Activated naive CD4-positive, alpha-beta T cell (primary cell): ENCODE results near the gene ZNF175.

ENCODE experiments used
- DNase-seq, 4 experiments: peaks; one replicate each; lab custom pipeline; 2025; lab: John Stamatoyannopoulos, UW

The ZNF175 gene

DNA sequence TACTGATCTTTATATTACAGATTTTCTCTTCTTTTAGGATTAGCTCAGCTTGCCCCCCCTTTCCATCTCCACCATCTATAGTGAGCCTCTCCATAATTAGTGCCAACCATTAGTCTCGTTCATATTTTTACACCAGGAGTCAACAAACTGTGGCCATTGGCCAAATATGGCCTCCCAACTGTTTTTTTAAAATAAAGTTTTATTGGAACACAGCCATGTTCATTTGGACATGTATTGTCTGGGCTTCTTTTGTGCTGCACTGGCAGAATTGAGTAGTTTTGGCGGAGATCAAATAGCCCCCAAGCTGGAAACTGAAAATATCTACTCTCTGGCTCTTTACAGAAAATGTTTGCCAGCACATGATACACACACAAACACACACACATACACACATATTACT, 18.4 kb downstream of the ZNF175 start:
- DNase-seq: no peak

DNA sequence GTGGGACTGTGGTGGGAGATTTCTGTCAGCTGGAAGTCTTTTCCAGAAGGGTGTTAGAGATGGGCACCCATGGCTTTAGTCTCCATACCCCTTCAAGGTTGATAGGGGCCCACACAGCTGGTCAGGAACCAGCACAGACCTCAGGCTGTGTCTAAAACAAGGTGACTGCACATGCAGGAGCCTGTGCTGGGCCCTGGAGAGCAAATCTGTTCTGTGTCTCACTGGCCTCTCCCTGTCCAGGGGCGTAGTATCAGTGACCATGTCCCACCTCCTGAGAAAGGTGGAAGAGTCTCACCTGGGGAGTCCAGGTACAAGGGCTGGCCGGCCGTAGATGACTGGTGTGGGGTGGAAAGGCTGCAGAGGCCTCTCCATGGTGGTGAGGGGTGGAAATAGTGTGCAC, 19.4 kb downstream of the ZNF175 start:
- no peak for DNase-seq

DNA sequence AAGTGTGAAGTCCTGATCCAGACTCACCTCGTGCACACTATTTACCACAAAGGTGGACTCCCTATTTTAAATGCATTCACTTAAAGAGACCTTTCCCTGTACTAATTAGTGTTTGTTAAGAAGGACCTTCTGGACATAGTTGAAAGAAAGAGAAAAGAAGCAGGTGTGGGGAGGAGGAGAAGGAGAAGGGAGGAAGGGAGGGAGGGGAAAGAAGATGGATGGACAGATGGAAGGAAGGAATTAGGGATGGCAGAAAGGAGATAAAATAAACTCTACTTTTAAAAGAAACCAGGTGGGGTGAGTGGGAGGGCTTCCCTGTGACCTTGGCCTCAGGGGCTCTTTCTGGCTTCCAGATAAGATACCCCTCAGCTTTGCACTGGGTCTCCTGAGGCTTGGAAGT, 21.4 kb downstream of the ZNF175 start:
- DNase-seq: no peak

DNA sequence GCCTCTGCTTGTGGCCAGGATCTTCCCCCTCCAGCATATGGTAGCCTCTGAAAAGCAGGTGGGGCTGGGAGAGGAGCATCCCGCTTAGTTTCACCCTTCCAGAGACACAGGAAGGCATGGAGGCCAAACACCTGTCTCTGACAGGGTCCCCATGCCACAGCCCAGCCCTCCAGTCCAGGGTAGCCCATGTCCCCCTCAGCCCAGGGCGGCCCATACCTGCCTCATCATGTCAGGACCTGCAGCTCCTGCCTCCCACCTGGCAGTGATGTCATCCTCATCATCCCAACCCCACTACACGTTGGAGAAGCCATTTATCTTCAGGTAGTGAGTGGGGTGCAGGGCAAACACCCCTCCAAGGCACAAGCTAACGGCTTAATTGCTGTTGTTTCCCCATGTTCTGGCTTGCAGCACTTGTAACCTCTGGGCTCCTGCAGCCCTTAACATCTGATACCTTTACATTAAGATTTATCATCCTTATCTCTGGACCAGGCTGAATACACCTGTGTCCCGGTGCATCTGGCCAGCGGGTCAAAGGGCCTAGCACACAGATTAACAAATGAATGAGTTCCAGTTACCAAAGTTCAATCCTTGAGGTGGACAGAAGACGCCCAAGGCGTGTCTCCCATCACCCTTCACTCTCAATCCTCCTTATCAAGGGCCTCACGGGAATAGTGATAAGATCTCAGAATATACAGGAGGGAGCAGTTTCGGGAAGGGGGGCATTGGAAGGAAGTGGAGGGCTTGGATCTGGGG, 22.2 kb downstream of the ZNF175 start:
- no peak for DNase-seq

DNA sequence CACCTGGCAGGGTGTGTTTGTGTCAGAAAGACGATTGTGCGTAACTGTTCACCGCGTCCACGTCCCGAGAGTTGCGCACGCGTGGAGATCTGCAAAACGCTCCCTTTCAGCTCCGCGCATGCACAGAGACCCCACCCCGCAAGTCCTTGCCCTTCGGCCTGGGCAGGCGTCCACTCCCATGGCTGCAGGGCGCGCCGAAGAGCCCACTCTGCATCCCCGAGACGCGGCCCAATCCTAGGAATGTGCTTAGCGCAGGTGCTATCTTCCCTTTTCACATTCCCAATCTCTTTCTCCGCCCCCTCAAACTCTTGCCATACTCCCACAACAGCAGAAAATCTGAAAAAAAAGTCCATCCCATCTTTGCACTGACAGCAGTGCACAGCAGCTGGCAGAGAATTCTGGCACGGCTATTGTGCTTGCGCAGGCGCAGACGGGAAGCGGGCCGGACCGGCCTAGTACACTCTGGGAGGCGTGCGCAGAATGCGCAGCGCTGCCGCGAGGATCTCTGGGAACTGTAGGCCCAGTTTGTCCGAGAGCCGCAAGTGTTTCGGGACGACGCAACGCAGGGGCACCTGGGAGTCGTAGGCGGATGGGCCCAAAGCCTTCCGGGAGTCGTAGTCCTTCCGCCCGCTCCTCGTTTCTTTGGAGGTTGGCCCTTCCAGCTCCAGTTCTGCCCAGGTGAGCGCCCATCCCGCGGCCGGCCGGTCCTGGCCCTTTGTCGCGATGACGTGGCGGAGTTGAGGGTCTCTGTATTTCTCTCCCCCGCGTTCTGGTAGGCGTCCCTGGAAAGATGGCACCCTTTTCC, 23.1 kb downstream of the ZNF175 start:
- peak; percentile 86 to 93 (median 92) for DNase-seq

DNA sequence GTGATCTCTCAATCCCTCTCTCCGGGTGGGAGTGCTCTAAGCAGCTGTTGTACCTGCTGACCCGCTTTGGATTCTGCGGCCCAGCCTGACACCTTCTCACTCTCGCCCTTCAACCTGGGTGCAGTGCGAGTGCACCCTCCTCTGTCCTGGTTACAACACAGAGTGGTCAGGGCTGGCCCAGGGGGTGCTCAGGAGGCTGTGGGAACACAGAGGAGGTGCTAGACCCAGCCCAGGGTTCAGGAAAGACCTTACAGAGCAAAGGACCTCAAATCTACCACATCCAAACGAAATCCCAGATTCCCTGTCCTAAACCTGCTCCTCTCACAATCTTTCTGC, 23.7 kb downstream of the ZNF175 start:
- no peak for DNase-seq

DNA sequence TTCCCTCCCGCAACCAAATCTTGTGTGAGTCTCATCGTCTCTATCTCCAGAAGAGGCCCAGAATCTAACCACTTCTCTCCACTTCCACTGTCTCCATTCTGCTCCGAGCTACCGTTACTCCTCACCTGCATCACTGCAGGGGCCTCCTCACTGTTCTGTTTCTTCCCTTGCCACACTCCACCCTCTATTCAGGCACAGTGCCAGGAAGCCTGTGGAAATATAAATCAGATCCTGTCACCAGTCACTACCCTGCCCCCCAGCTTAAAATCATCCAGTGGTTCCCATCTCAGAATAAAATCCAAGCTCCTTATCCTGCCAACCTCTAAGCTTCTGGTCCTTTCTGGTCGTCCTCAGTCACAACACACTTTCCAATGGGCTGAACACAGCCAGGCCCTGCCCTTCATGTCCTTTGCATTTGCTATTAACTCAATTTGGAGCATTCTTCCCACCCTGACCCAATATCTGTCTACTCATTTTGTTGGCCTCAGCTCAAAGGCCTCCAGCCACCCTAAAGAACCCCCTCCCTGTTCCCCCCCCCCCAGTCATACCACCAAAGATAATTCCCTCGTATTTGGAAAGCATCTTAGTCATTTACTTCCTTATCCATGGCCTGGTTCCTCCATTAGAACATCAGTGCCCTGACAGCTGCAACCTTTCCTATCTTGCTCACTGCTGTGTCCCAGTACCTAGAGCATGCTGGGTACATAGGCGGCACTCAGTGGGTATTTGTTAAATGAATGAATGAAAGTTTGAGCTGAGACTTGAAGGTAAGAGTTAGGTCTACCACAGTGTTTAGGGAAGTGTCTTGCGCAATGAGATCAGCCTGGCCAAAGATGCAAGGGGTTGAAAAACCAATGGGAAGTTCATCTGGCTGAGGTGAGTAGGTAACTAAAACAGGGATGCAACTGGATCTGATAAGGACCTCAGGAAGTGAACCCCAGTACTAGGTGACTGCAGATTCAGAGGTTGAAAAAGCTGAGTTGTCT, 24.4 kb downstream of the ZNF175 start:
- DNase-seq: no peak

DNA sequence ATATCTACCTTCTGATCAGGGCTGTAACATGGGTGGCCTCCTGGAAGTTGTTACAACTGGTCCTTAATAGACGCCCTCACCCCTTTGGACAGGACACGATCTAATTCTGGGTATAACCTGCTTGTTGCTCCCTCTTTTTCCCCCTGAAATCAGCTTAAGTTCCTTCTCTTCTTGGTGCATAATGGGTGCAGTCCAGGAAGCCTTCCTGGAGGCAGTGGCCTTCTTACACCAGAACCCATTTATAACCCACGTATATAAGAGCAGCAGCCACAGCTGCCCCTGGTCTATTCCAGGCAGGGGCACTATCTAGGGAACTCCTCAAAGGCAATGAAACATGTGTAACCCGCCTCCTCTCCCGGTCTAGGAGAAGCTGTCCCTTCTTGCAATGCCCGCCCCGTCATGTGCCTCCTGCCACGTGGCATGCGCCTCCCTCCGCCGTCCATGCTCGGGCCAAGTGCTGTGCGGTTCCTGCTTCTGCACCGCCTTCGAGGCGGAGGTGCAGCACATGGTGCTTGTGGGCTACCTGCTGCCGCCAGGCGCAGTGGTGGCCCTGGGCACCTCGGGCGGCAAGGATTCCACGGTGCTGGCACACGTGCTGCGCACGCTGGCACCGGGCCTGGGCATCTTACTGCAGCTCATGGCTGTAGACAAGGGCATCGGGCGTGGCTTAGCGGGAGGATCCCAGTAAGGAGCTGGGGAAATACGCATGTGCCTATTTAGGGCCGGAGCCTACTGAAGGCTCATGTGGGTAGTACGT, 27.3 kb downstream of the ZNF175 start:
- no peak for DNase-seq

DNA sequence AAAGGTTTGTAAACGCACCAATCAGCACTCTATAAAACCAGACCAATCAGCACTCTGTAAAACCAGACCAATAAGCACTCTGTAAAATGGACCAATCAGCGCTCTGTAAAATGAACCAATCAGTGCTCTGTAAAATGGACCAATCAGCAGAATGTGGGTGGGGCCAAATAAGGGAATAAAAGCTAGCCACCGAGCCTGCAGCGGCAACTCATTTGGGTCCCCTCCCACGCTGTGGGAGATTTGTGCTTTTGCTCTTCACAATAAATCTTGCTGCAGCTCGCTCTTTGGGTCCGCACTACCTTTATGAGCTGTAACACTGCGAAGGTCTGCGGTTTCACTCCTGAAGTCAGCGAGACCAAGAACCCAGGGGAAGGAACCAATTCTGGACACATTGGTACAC, 28.0 kb downstream of the ZNF175 start:
- DNase-seq: no peak

DNA sequence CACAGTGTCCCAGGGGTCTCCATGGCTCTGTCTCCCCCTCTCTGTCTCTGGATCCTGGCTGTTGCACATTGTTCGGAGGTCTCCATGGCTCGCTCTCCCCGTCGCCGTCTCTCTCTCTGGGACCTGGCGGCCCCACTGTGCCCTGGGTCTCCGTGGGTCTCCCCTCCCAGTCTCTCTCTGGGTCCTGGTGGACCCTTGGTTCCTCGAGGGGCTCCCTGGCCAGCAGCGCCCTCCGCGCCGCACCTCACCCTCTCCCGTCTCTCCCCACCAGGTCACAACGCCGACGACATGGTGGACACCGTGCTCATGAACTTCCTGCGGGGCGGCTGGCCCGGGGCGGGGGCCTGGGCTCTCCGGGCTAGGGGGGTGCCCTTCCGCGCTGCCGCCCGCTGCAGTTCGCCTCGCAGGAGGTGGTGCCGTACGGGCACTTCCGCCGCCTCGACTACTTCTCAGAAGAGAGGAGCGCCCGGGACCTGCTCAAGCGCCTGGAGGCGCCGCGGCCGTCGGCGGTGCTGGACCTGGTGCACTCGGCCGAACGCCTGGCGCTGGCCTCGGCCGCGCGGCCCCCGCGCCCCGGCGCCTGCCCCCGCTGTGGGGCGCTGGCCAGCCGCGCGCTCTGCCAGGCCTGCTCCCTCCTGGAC, 30.0 kb downstream of the ZNF175 start:
- DNase-seq: no peak

DNA sequence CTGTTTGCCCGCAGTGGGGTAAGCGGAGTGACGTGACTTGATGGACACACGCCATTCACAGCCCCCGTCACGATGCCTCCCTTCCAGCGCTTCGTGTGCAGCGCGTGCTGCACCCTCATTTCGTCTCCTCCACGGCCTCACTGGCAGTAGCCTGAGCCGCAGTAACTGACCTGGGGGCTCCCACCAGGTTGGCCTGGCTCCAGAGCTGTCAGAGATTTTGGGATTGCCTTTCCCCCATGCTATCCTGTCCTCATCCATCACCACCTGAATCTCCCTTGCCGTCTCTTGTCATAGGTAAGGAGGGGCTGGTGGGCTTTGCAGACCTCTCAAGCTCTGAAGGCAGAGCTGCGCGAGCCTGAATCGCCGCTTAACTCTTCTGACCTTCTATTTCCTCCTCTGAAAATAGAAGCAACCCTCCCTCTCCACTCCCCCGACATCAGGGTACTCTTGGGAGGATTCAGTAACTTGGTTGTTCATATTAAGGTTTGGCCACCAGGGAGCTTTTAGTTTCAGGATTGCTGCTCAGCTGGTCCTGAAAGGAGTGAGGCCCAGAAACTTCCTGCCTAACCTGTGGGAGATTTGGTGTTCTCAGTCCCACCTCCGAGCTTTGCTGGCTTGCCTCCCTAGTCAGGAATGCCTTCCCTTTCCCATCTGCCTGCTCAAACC, 31.2 kb downstream of the ZNF175 start:
- DNase-seq: no peak

DNA sequence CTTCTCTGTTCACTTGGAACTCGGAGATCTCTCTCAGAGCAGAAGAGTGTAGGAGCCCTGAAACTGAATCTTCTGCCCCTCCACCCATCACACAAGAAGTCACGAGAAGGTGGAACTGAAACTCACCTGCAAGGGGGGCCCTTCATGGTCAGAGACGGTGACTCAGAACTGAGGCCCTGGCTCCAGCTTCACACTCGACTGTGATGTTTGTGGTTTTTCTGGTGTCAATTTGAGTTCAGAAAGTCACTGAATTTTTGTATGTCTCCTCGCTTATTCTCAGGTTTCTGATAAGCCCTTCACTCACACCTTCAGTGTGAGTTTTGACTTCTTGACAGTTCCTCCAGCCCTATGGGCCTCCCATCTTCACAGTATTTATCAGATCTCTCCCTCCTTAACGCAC, 36.0 kb downstream of the ZNF175 start:
- DNase-seq: no peak

DNA sequence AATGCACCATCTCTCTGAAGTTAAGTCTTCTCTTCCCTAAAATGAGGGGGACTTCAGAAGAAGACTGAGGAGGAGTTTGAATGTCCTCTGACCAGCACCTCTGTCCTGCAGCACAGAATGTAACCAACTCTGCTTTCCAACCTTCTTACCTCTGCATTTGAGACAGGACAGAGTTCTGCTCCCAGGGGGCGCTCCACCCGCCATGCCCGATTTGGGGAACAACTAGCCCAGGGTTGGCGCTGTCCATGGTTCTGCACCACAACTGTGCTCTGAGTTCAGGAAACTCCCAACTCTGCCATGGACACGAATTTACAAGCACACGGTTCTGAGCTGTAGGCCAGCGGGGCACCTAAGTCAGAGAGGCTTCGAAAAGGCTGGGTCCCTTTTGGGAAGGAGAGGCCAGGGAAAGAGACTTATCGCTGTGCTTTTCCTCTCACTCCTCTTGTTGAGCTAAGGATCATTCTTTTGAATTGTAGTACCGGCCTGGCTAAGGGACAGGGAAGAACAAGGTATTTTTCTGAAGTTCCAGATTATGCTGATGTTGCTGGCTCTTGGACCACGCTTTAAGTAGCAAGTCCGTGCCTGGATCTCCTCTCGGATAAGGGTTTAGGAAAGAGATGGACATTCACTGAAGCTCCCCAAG, 37.0 kb downstream of the ZNF175 start:
- peak in 3 of 4 experiments; percentile 6 to 29 (median 17) for DNase-seq

DNA sequence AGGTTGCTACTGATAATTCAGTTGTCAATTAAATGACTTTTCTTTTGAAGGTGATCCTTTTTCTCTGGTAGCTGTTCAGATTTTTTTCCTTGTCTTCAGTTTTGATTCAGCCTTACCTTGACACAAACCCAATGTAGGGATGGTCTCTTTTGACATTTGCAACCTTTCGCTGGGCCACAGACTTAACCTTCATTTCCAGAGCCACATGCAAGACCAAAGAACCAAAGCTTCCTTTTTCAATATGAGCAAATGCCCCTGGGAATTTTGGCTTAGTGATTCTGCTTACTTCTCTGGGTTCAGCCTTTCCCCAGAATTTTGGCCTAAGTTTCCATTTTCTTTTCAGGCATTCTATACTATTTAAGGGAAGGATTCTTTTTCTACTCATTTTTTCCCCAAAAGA, 39.5 kb downstream of the ZNF175 start:
- DNase-seq: no peak

DNA sequence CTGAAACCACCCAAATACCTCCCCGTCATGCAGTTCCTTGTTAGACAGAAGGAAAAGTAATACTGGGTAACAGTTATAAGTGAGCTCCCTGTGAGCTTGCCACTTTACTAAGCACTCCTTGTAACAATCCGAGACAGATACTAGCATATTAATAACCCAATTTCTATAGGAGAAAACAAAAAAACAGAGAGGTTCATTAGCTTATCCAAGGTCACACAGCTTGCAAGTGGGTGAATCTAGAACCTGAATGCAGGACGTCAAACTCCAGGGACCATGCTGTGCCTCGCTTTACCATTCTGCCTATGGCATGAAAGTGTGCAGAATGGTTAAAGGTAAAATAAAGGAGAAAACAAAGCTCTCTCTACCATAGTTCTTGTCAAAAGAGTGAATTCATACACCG, 43.7 kb downstream of the ZNF175 start:
- no peak for DNase-seq

DNA sequence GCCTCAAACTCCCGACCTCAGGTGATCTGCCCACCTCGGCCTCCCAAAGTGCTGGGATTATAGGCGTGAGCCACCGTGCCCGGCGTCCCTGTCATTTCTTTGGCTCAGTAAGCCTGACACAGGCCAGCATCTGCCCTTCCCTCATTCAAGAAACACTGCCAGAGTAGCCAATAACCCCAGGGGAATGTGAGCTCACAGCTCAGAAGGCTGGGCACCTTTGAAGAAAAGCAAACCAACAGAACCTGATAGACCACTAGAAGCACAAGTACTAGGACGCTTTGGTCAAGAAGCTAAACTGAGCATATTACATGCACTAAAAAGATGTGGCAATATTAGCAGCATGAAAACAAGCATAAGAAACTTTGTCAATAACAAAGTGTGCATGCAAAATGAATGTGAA, 44.9 kb downstream of the ZNF175 start:
- no peak for DNase-seq

DNA sequence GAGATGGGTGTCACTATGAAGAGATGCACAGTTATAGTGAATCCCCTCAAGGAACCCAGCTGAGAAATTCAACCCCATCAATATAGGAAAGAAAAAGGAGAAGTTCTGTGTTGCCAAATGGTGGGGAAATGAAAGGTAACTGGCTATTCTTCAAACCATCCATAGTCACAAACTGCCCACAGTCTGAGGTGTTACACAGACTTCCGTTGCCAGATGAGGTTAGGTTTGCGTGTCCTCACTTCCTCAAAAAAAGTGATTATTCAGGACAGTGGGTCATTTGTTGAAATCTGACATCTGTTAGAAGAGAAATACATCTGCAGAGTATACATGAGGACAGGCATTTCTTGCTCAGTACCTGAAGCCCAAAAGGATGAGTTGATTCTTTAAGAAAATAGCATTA, 50.1 kb downstream of the ZNF175 start:
- no peak for DNase-seq

DNA sequence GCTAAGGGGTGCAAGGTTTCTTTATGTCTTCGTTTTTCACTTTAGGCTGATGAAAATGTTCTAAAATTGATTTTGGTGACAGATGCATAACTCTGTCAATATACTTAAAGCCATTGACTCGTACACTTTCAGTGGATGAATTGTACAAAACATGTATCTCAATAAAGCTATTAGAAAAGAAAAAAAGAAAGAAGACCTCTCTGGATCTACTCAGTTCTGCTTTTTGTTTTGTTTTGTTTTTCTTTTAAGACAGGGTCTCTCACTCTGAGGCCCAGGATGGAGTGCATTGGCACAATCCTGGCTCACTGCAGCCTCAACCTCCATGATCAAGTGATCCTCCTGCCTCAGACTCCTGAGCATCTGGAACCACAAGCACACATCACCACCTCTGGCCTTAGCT, 55.6 kb downstream of the ZNF175 start:
- DNase-seq: no peak

DNA sequence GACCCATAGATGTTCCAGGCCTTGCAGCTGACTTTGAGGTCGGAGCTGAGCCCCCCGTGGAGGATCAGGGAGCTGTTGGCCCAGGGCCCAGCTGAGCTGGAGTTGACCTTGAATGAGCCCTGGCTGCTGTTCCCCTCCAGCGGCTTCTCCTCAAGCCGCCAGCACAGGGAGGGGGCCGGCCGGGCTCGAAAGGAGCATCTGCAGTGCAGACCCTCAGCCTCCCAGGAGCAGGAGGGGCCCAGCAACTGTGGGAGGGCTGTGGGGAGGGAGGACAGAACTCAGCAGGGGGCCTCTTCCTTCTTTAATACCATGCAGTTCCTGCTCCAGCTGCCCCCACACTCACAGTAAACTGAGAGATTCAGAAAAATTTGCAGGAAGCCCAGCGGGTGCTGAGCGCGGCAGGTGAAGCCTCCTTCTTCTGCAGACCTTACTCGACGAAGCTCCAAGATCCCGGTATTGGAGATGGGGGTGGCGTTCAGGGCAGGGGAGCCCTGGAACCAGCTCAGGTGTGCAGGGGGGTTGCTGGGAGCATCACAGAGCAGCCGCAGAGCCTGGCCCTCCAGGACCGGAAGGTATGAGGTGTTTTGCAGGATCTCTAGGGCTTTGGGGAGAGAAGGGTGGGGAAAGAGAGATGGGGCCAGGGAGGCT, 56.5 kb downstream of the ZNF175 start:
- DNase-seq: no peak
